GM12872 (cell line): ENCODE measurements around the gene DYRK1A.

ENCODE experiments used
- TF ChIP-seq, protein P1 (sequence below): IDR thresholded peaks from 3 replicates; pipeline ENCODE4 v1.5.1; 2011; ENCODE audit warnings: low read depth, mild to moderate bottlenecking, low read length, moderate library complexity; ENCODE audit not compliant: insufficient read depth

The DYRK1A gene

GRCh38 chr21:37424396-37424795 lies 57.8 kb downstream of the DYRK1A start:
- TF ChIP-seq, protein P1, sequence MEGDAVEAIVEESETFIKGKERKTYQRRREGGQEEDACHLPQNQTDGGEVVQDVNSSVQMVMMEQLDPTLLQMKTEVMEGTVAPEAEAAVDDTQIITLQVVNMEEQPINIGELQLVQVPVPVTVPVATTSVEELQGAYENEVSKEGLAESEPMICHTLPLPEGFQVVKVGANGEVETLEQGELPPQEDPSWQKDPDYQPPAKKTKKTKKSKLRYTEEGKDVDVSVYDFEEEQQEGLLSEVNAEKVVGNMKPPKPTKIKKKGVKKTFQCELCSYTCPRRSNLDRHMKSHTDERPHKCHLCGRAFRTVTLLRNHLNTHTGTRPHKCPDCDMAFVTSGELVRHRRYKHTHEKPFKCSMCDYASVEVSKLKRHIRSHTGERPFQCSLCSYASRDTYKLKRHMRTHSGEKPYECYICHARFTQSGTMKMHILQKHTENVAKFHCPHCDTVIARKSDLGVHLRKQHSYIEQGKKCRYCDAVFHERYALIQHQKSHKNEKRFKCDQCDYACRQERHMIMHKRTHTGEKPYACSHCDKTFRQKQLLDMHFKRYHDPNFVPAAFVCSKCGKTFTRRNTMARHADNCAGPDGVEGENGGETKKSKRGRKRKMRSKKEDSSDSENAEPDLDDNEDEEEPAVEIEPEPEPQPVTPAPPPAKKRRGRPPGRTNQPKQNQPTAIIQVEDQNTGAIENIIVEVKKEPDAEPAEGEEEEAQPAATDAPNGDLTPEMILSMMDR = no peak

DNA sequence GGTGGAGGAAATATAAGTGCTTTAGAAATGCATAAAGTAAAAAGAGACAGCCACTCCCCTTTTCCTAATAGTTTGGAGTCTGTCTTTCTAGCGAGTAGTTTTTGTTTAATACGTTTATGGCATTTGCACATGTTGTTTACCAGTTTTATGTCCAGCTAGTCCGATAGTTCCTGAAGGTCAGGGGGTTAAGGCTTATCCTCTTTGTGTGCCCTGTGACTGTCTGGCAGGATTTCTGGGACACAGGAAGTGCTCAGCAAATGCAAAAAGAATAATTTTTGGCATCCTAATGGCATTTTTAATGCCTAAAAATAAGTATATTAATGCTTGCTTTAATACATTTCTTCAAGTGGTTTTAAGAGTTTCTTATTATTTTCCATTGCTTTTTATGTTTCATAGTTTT lies 58.4 kb downstream of the DYRK1A start:
- TF ChIP-seq, protein P1 = no peak

- TF ChIP-seq, protein P1 = no peak
Measured at GRCh38 chr21:37425684-37426083, 59.1 kb downstream of the DYRK1A start.

- TF ChIP-seq, protein P1 = no peak
Measured at GRCh38 chr21:37427221-37427620, 60.6 kb downstream of the DYRK1A start.

DNA sequence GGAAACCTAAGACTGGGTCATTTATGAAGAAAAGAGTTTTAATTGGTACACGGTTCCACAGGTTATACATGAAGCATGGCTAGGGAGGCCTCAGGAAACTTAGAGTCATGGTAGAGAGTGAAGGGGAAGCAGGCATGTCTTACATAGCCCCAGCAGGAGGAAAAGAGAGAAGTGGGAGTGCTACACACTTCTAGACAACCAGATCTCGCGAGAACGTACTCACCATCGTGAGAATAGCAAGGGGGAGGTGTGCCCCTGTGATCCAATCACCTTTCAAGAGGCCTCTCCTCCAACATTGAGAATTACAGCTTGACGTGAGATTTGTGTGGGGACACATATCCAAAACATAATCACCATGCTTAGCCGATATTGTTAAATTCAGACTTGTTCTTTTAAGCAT lies 62.8 kb downstream of the DYRK1A start:
- TF ChIP-seq, protein P1 = no peak

GRCh38 chr21:37430184-37430821 lies 63.7 kb downstream of the DYRK1A start:
- TF ChIP-seq, protein P1 = no peak

GRCh38 chr21:37431243-37431642 lies 64.7 kb downstream of the DYRK1A start:
- TF ChIP-seq, protein P1 = no peak
